HepG2 (cell line): ENCODE results near the gene SLBP. TPM values are rescaled to one million over a fixed set of nuclear protein-coding genes. Genes with fewer than 3 reads are reported as not detected.

Source experiments
- ATAD3A ChIP-seq: sonication (generic); formaldehyde crosslinking; IDR thresholded peaks from 2 replicates; pipeline ENCODE4 v1.4.0; 2020; ENCODE audit warnings: missing genetic modification reagents
- FOSL1 ChIP-seq: sonication (generic); formaldehyde crosslinking; IDR thresholded peaks from 2 replicates; pipeline ENCODE4 v1.9.0; 2021; ENCODE audit warnings: missing genetic modification reagents, borderline replicate concordance
- HOXA9 ChIP-seq: sonication (generic); formaldehyde crosslinking; IDR thresholded peaks from 2 replicates; pipeline ENCODE4 v1.8.1; 2022; ENCODE audit warnings: missing genetic modification reagents, mild to moderate bottlenecking, moderate library complexity, borderline replicate concordance
- MXI1 ChIP-seq: IDR thresholded peaks from 3 replicates; pipeline ENCODE4 v1.6.1; 2012; ENCODE audit warnings: low read depth, low read length, inconsistent platforms, borderline replicate concordance
- PHF20 ChIP-seq: sonication (generic); formaldehyde crosslinking; IDR thresholded peaks from 2 replicates; pipeline ENCODE4 v1.5.0; 2020; ENCODE audit warnings: mild to moderate bottlenecking, missing genetic modification reagents
- RORA ChIP-seq: sonication (generic); formaldehyde crosslinking; IDR thresholded peaks from 2 replicates; pipeline ENCODE4 v1.5.0; 2020; ENCODE audit warnings: mild to moderate bottlenecking, missing genetic modification reagents, moderate library complexity
- RXRB ChIP-seq: IDR thresholded peaks from 2 replicates; pipeline ENCODE4 v1.6.1; 2016; ENCODE audit warnings: borderline replicate concordance, missing genetic modification reagents, missing compliant biosample characterization
- SAFB2 ChIP-seq: sonication (generic); formaldehyde crosslinking; IDR thresholded peaks from 2 replicates; pipeline ENCODE4 v1.5.1; 2020; ENCODE audit warnings: missing genetic modification reagents, low read depth, mild to moderate bottlenecking, borderline replicate concordance
- ZMYM4 ChIP-seq: sonication (generic); formaldehyde crosslinking; IDR thresholded peaks from 2 replicates; pipeline ENCODE4 v1.8.1; 2023; ENCODE audit warnings: mild to moderate bottlenecking, missing genetic modification reagents
- ZNF224 ChIP-seq: sonication (generic); formaldehyde crosslinking; IDR thresholded peaks from 2 replicates; pipeline ENCODE4 v1.5.0; 2020; ENCODE audit warnings: mild to moderate bottlenecking, missing genetic modification reagents
- ZNF34 ChIP-seq: sonication (generic); formaldehyde crosslinking; IDR thresholded peaks from 2 replicates; pipeline ENCODE4 v1.4.0; 2020; ENCODE audit warnings: mild to moderate bottlenecking, missing genetic modification reagents, borderline replicate concordance
- ZNF547 ChIP-seq: sonication (generic); formaldehyde crosslinking; IDR thresholded peaks from 2 replicates; pipeline ENCODE4 v1.5.1; 2020; ENCODE audit warnings: mild to moderate bottlenecking, missing genetic modification reagents
- ZNF570 ChIP-seq: sonication (generic); formaldehyde crosslinking; IDR thresholded peaks from 2 replicates; pipeline ENCODE4 v1.4.0; 2020; ENCODE audit warnings: mild to moderate bottlenecking, missing genetic modification reagents, borderline replicate concordance
- ZNF670 ChIP-seq: sonication (generic); formaldehyde crosslinking; IDR thresholded peaks from 2 replicates; pipeline ENCODE4 v1.8.0; 2022; ENCODE audit warnings: mild to moderate bottlenecking, missing genetic modification reagents, borderline replicate concordance
- ZNF772 ChIP-seq: sonication (generic); formaldehyde crosslinking; IDR thresholded peaks from 2 replicates; pipeline ENCODE4 v1.5.0; 2020; ENCODE audit warnings: mild to moderate bottlenecking, missing genetic modification reagents
- polyA plus RNA-seq, 8 experiments: library from polyadenylated mRNA; depleted of rRNA in 3 of 8; stranded (reverse) in 7 of 8; unstranded in 1 of 8; fragments of >200 nt; fragmentation: Illumina TruSeq in 4 of 8; extraction: Trizol in 4 of 8; gene quantifications; 2 replicates each; pipeline versions ENCODE4 v1.2.1 to v1.2.3, GENCODE V29; 2011 to 2016; ENCODE audit warnings: low read depth in 4 of 8, missing spikeins in 1 of 8, mixed read lengths in 1 of 8; ENCODE audit not compliant: insufficient read depth in 1 of 8
- total RNA-seq, 5 experiments: library from RNA; depleted of rRNA; stranded (reverse); fragments of >200 nt; fragmentation: Illumina TruSeq; extraction: Trizol; gene quantifications; 2 replicates each; pipeline ENCODE4 v1.2.3, GENCODE V29; 2016; ENCODE audit warnings: low read depth in 1 of 5
- TF ChIP-seq, protein P1 (sequence below): sonication (generic); formaldehyde crosslinking; IDR thresholded peaks from 2 replicates; pipeline ENCODE4 v1.5.0; 2020; ENCODE audit warnings: mild to moderate bottlenecking, missing genetic modification reagents, moderate library complexity
- TF ChIP-seq, protein P2 (sequence below): sonication (generic); formaldehyde crosslinking; IDR thresholded peaks from 2 replicates; pipeline ENCODE4 v1.4.0; 2020; ENCODE audit warnings: missing genetic modification reagents, borderline replicate concordance
- TF ChIP-seq, protein P3 (sequence below): sonication (generic); formaldehyde crosslinking; IDR thresholded peaks from 2 replicates; pipeline ENCODE4 v1.4.0; 2020; ENCODE audit warnings: missing genetic modification reagents, borderline replicate concordance

SLBP gene
- total and polyA plus RNA-seq, 2 of the 13 experiments (the other 11 are each of a cell fraction or from before 2014, with no cell fraction given): 43.9 to 104 TPM

DNA sequence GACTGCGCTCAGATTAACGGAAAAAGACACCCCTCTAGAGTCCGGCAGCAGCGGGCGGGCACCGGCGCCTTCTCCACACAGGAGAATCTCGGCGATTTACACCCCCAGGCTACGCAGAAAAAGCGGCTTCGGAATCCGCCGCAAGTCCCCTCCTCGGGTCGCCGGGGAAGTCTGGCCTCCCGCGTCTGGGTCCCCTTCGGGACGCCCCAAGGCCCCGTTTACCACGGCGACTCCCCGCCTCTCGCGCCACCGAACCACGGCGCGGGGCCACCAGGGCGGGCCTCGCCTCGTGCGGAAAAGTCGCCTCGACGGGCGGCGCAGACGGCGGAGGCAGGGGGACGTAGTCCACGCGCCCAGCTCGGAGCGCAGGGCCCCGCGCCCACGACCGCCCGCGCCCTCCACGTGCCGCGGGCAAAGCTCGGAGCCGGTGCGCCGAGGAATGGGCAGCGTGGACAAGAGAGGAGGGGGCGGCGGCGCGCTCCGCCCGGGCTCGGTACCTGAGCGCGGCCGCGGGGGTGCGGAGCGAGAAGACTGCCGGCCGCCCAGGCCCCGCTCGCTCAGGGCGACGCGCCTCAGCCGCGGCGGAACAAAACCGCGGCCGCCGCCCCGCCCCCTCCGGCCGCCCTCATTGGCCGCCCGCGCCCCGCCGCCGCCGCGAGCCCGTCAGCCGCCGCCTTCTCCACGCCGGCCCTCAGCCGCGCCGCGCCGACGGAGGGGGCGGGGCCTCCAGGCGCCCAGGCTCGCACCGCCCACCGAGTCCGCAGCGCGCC, 28.2 kb downstream of the SLBP start, which contains the start of gene FAM53A (continued):
- TF ChIP-seq, protein P1, sequence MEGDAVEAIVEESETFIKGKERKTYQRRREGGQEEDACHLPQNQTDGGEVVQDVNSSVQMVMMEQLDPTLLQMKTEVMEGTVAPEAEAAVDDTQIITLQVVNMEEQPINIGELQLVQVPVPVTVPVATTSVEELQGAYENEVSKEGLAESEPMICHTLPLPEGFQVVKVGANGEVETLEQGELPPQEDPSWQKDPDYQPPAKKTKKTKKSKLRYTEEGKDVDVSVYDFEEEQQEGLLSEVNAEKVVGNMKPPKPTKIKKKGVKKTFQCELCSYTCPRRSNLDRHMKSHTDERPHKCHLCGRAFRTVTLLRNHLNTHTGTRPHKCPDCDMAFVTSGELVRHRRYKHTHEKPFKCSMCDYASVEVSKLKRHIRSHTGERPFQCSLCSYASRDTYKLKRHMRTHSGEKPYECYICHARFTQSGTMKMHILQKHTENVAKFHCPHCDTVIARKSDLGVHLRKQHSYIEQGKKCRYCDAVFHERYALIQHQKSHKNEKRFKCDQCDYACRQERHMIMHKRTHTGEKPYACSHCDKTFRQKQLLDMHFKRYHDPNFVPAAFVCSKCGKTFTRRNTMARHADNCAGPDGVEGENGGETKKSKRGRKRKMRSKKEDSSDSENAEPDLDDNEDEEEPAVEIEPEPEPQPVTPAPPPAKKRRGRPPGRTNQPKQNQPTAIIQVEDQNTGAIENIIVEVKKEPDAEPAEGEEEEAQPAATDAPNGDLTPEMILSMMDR (CRISPR knock-in tag): no peak; the same call in 1 of the 2 replicates
- TF ChIP-seq RXRB (CRISPR knock-in tag) (no peak), ZNF34 (CRISPR knock-in tag) (no peak), SAFB2 (CRISPR knock-in tag) (0 out of 2 replicates have a peak, but pooled peaks have one; percentile 54), ZNF570 (CRISPR knock-in tag) (no peak), ZNF670 (no peak), HOXA9 (CRISPR knock-in tag) (no peak), ZNF547 (CRISPR knock-in tag) (no peak), ZMYM4 (CRISPR knock-in tag) (peak; percentile 30; the same call in 1 of the 2 replicates), RORA (CRISPR knock-in tag) (no peak), ATAD3A (CRISPR knock-in tag) (no peak), ZNF772 (CRISPR knock-in tag) (peak; percentile 21; the same call in 1 of the 2 replicates), FOSL1 (CRISPR knock-in tag) (no peak), ZNF224 (no peak), PHF20 (CRISPR knock-in tag) (no peak), MXI1 (no peak)
- TF ChIP-seq, protein P2, sequence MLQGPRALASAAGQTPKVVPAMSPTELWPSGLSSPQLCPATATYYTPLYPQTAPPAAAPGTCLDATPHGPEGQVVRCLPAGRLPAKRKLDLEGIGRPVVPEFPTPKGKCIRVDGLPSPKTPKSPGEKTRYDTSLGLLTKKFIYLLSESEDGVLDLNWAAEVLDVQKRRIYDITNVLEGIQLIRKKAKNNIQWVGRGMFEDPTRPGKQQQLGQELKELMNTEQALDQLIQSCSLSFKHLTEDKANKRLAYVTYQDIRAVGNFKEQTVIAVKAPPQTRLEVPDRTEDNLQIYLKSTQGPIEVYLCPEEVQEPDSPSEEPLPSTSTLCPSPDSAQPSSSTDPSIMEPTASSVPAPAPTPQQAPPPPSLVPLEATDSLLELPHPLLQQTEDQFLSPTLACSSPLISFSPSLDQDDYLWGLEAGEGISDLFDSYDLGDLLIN (CRISPR knock-in tag): no peak
- TF ChIP-seq, protein P3, sequence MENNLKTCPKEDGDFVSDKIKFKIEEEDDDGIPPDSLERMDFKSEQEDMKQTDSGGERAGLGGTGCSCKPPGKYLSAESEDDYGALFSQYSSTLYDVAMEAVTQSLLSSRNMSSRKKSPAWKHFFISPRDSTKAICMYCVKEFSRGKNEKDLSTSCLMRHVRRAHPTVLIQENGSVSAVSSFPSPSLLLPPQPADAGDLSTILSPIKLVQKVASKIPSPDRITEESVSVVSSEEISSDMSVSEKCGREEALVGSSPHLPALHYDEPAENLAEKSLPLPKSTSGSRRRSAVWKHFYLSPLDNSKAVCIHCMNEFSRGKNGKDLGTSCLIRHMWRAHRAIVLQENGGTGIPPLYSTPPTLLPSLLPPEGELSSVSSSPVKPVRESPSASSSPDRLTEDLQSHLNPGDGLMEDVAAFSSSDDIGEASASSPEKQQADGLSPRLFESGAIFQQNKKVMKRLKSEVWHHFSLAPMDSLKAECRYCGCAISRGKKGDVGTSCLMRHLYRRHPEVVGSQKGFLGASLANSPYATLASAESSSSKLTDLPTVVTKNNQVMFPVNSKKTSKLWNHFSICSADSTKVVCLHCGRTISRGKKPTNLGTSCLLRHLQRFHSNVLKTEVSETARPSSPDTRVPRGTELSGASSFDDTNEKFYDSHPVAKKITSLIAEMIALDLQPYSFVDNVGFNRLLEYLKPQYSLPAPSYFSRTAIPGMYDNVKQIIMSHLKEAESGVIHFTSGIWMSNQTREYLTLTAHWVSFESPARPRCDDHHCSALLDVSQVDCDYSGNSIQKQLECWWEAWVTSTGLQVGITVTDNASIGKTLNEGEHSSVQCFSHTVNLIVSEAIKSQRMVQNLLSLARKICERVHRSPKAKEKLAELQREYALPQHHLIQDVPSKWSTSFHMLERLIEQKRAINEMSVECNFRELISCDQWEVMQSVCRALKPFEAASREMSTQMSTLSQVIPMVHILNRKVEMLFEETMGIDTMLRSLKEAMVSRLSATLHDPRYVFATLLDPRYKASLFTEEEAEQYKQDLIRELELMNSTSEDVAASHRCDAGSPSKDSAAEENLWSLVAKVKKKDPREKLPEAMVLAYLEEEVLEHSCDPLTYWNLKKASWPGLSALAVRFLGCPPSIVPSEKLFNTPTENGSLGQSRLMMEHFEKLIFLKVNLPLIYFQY (CRISPR knock-in tag): no peak
